Colonic mucosa (tissue), 4 donors: ENCODE results near the gene KIF5A. TPM values are rescaled to one million over a fixed set of nuclear protein-coding genes. Genes with fewer than 3 reads are reported as not detected.

Experiments
- DNase-seq: peaks from one replicate; pipeline ENCODE4 v3.0.0-alpha.2; 2020
- H3K27ac ChIP-seq: fragments of 200-600 bp; one replicate; pipeline ENCODE4 v1.8.0; 2021
- H3K27me3 ChIP-seq: fragments of 200-600 bp; one replicate; pipeline ENCODE4 v1.8.0; 2021
- H3K36me3 ChIP-seq: fragments of 200-600 bp; one replicate; pipeline ENCODE4 v1.8.0; 2021
- H3K4me1 ChIP-seq: fragments of 200-600 bp; one replicate; pipeline ENCODE4 v1.8.0; 2021; ENCODE audit warnings: mild to moderate bottlenecking
- H3K4me3 ChIP-seq: fragments of 200-600 bp; one replicate; pipeline ENCODE4 v1.8.0; 2021
- H3K9ac ChIP-seq, 2 donors: one replicate each; pipeline ENCODE4 v1.7.0; 2013; ENCODE audit warnings: control low read depth in 2 of 2, low read depth in 2 of 2, low read length in 2 of 2
- H3K9me3 ChIP-seq: fragments of 200-600 bp; one replicate; pipeline ENCODE4 v1.8.0; 2021
- intact Hi-C: fragments of 100-400 bp; cut with DNase I; formaldehyde crosslinking; loops from one replicate; pipeline ENCODE4 v1.14.1; 2022
- total RNA-seq, 2 donors: library from RNA; stranded (reverse); fragmentation: NEBNext Ultra II Directional in 1 of 2; extraction: Animal tissue kit (Norgen Biotek cat#: 25700) in 1 of 2; gene quantifications; one replicate each; pipeline ENCODE4 v1.2.1, GENCODE V29; 2021
- TF ChIP-seq, protein P1 (sequence below): fragments of 200-600 bp; IDR thresholded peaks from one replicate; pipeline ENCODE4 v1.8.0; 2022; ENCODE audit warnings: antibody characterized with exemption, mild to moderate bottlenecking
- donor health status: healthy.
- donor health status: DM: no; HTN: no; CAD: no.
- donor health status: DM: no; HTN: no; CAD: no.

Gene KIF5A
- total RNA-seq, 2 donors from 2014 or later = 0.67 to 2.1 TPM

- Histone ChIP-seq H3K27ac (no peak overlapping the region), H3K36me3 (no peaks in the 10 kb centered on the region), H3K4me3 (no peak overlapping the region), H3K9me3 (no peaks in the 10 kb centered on the region), H3K9ac (no peak overlapping the region), H3K4me1 (no peaks in the 10 kb centered on the region), H3K27me3 (peaks cover 73% of the 10 kb centered on the region)
- no peak for DNase-seq
- intact Hi-C loops = no loop called here
- TF ChIP-seq, protein P1, sequence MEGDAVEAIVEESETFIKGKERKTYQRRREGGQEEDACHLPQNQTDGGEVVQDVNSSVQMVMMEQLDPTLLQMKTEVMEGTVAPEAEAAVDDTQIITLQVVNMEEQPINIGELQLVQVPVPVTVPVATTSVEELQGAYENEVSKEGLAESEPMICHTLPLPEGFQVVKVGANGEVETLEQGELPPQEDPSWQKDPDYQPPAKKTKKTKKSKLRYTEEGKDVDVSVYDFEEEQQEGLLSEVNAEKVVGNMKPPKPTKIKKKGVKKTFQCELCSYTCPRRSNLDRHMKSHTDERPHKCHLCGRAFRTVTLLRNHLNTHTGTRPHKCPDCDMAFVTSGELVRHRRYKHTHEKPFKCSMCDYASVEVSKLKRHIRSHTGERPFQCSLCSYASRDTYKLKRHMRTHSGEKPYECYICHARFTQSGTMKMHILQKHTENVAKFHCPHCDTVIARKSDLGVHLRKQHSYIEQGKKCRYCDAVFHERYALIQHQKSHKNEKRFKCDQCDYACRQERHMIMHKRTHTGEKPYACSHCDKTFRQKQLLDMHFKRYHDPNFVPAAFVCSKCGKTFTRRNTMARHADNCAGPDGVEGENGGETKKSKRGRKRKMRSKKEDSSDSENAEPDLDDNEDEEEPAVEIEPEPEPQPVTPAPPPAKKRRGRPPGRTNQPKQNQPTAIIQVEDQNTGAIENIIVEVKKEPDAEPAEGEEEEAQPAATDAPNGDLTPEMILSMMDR = no peak
These were observed 77.1 kb downstream of the KIF5A start for GRCh38 chr12:57626921-57627445.

DNA sequence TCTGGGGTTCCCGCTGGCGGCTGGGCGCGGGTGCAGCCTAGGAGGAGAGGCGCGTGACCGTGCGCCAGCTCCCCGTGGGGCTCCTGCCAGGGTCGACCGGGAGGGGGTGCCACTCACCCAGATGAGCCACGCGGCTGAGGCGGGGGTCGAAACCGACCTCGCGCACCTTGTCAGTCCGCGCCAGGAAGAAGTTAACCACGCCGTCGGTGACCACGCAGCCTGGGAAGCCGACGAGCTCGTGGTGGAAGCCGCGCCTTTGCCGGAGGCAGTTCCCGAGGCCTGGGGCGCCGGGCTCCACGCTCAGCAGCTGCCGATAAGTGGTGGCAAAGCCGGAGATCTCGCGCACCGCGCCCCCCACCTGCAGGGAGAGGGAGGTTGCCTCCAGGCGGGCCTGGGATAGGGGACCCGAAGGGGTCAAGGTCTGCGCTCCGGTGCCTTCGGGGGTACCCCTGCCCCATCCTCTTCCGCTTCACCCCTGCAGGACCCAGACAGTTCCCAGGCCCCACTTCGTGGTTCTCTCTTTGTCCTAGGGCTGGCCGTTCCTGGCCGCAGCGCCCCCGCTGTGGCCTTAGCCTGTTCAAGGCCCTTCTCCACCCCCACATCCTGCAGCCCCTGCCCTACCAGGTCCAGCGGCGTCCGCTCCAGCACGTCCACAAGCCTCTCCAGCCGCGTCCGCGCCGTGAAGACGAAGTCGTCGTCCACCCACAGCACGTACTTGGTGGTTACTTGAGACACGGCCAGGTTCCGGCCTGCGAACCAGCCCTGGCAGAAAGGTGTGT is 77.8 kb downstream of the KIF5A start:
- no peaks in the 10 kb centered on the region for H3K36me3 ChIP-seq
- H3K9me3 ChIP-seq = no peaks in the 10 kb centered on the region
- no peaks in the 10 kb centered on the region for H3K4me1 ChIP-seq
- intact Hi-C loops = no loop called here
- H3K27me3 ChIP-seq = peaks cover 80% of the 10 kb centered on the region
- TF ChIP-seq, protein P1 = no peak
- no peak for DNase-seq
- H3K4me3 ChIP-seq = no peak overlapping the region
- H3K9ac ChIP-seq = no peak overlapping the region
- no peak overlapping the region for H3K27ac ChIP-seq

DNA sequence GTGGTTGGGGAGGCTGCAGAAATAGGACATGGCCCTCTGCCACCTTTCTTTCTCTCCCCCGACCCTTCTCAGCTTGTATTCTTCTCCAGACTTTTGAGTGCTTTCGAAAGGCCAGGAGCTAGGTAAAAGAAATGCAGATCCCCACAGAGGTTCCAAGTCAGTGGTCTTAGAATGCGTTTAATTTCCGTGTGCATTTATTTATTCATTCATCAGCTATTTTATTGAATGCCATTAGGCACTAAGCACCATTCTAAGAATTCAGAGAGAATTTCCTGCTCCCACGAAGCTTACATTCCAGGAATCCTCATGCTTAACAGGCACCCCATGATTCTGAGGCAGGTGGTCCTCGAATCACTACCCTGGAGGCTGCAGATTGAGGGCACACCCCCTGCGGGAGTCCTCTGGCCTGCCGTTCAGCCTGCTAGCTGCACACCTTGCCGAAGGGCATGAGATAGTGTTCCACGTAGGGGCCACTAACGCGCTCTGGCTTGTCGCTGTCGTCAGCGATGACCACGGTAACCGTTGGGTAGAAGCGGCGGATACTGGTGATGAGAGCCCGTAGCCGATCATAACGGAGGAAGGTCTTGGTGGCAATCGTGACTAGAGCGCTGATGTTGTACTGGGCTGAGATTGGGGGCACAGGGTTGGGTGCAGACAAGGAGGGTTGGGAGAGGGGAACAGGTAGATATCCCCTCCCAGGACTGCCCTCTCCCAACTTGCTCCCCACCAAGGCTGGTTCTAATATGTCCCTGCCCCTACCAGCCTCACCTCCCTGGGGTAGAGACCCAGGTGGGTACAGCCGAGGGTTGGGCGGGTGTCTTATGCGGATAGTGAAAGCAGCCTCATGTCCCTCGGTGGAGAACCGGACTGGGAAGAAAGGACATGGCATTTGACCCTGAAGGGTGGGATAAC is 78.7 kb downstream of the KIF5A start:
- Histone ChIP-seq H3K9me3 (no peaks in the 10 kb centered on the region), H3K4me3 (no peak overlapping the region), H3K27me3 (peaks cover 78% of the 10 kb centered on the region), H3K4me1 (peaks cover 3% of the 10 kb centered on the region), H3K36me3 (no peaks in the 10 kb centered on the region), H3K27ac (no peak overlapping the region), H3K9ac (no peak overlapping the region)
- no peak for DNase-seq
- intact Hi-C loops = no loop called here
- TF ChIP-seq, protein P1 = no peak

- Histone ChIP-seq H3K4me1 (peaks cover 3% of the 10 kb centered on the region), H3K27ac (no peak overlapping the region), H3K9ac (no peak overlapping the region), H3K36me3 (no peaks in the 10 kb centered on the region), H3K9me3 (no peaks in the 10 kb centered on the region), H3K4me3 (no peak overlapping the region), H3K27me3 (peaks cover 71% of the 10 kb centered on the region)
- DNase-seq = no peak
- intact Hi-C loops = no loop called here
- TF ChIP-seq, protein P1 = no peak
These were observed 80.1 kb downstream of the KIF5A start for GRCh38 chr12:57629897-57630471.

GRCh38 chr12:57630891-57631433 is 81.1 kb downstream of the KIF5A start:
- Histone ChIP-seq H3K9ac (no peak overlapping the region), H3K27me3 (peaks cover 63% of the 10 kb centered on the region), H3K27ac (no peak overlapping the region), H3K4me3 (no peak overlapping the region), H3K9me3 (no peaks in the 10 kb centered on the region), H3K36me3 (no peaks in the 10 kb centered on the region), H3K4me1 (peaks cover 3% of the 10 kb centered on the region)
- intact Hi-C loops = no loop called here
- DNase-seq = no peak
- TF ChIP-seq, protein P1 = no peak
